ENCODE measurements around the gene UBE3C. TPM values are rescaled to one million over a fixed set of nuclear protein-coding genes. Genes with fewer than 3 reads are reported as not detected.
"Not testable (repeated sequence)": the region's sequence is repeated elsewhere in the genome, so short reads cannot be mapped to it uniquely, and the experiment has no call there.

Gene UBE3C
- total and polyA plus RNA-seq, 8 donors, result 13.5 to 162 (median 64.8) TPM

GRCh38 chr7:157276731-157277562 lies 138.2 kb downstream of the UBE3C start:
- no peak for TF ChIP-seq EP300 (IDR thresholded peaks at IDR 0.05)
- TF ChIP-seq POLR2AphosphoS5 (IDR thresholded peaks at IDR 0.05), result no peak
- no peak for TF ChIP-seq CTCF (IDR thresholded peaks at IDR 0.05)
- no peak for TF ChIP-seq POLR2A (IDR thresholded peaks at IDR 0.05)
- peak in 1 of 2 donors; percentile 71 for DNase-seq
- Histone ChIP-seq H3K27ac (no peak overlapping the region), H3K27me3 (peaks cover 0 to 43% (median 10%) of the 10 kb centered on the region in 3 donors), H3K4me3 (no peak overlapping the region), H3K9me3 (no peaks in the 10 kb centered on the region), H3K4me1 (peaks cover 29 to 43% (median 42%) of the 10 kb centered on the region in 4 donors), H3K36me3 (no peaks in the 10 kb centered on the region)
- 37 to 54% (median 43%) methylated on average over 17 to 21 of the region's 21 CpGs for WGBS, 5 donors
- intact Hi-C loops (cut with DNase I; ENCODE audit: low total_unique reads), result no loop called here

GRCh38 chr7:157277568-157277967 lies 138.8 kb downstream of the UBE3C start:
- 86 to 93% (median 92%) methylated on average over 12 of the region's 12 CpGs for WGBS, 5 donors
- H3K36me3 ChIP-seq; H3K4me3 ChIP-seq; H3K27ac ChIP-seq; DNase-seq; intact Hi-C loops (cut with DNase I; ENCODE audit: low total_unique reads); H3K9me3 ChIP-seq: not testable (repeated sequence)
- peaks cover 0 to 48% (median 10%) of the 10 kb centered on the region in 3 donors for H3K27me3 ChIP-seq
- H3K4me1 ChIP-seq, result peaks cover 23 to 37% (median 36%) of the 10 kb centered on the region in 4 donors

- peak overlapping the region in 1 of 5 donors; percentile 69 for H3K27ac ChIP-seq
- no peak for DNase-seq
- H3K4me3 ChIP-seq, result peak overlapping the region in 1 of 4 donors; percentile 66
- TF ChIP-seq CTCF (IDR thresholded peaks at IDR 0.05) (no peak), EP300 (IDR thresholded peaks at IDR 0.05) (no peak), POLR2AphosphoS5 (IDR thresholded peaks at IDR 0.05) (no peak), POLR2A (IDR thresholded peaks at IDR 0.05) (no peak)
- WGBS, 5 donors, result 80 to 89% (median 87%) methylated on average over 8 to 11 of the region's 11 CpGs
- no peaks in the 10 kb centered on the region for H3K36me3 ChIP-seq
- peaks cover 20 to 31% (median 30%) of the 10 kb centered on the region in 4 donors for H3K4me1 ChIP-seq
- intact Hi-C loops (cut with DNase I; ENCODE audit: low total_unique reads), result no loop called here
- H3K27me3 ChIP-seq, result peaks cover 0 to 48% (median 10%) of the 10 kb centered on the region in 3 donors
- H3K9me3 ChIP-seq, result no peaks in the 10 kb centered on the region
These were observed 139.6 kb downstream of the UBE3C start for GRCh38 chr7:157278167-157278790.

GRCh38 chr7:157278791-157279724 lies 140.3 kb downstream of the UBE3C start:
- DNase-seq, result peak; percentile 64 to 78
- Histone ChIP-seq H3K9me3 (peaks cover 0 to 3% (median 2%) of the 10 kb centered on the region in 4 donors), H3K36me3 (no peaks in the 10 kb centered on the region), H3K27me3 (peaks cover 0 to 48% (median 10%) of the 10 kb centered on the region in 3 donors), H3K27ac (peak overlapping the region in 4 of 5 donors; percentile 14 to 69 (median 38)), H3K4me1 (peaks cover 13 to 23% (median 22%) of the 10 kb centered on the region in 4 donors), H3K4me3 (peak overlapping the region; percentile 55 to 66 (median 58))
- intact Hi-C loops (cut with DNase I; ENCODE audit: low total_unique reads), result no loop called here
- WGBS, 5 donors, result 20 to 28% (median 24%) methylated on average over 43 to 74 of the region's 77 CpGs
- TF ChIP-seq POLR2AphosphoS5 (IDR thresholded peaks at IDR 0.05), result peak in 1 of 3 donors; percentile 11
- no peak for TF ChIP-seq EP300 (IDR thresholded peaks at IDR 0.05)
- TF ChIP-seq POLR2A (IDR thresholded peaks at IDR 0.05), result no peak
